ENCODE results near the gene GRIP2. TPM values are rescaled to one million over a fixed set of nuclear protein-coding genes. Genes with fewer than 3 reads are reported as not detected.

Gene GRIP2
- total and polyA plus RNA-seq, 9 of the 15 experiments (the other 6 are each of a cell fraction or from before 2014, with no cell fraction given): 0.01 TPM; not detected in 7

DNA sequence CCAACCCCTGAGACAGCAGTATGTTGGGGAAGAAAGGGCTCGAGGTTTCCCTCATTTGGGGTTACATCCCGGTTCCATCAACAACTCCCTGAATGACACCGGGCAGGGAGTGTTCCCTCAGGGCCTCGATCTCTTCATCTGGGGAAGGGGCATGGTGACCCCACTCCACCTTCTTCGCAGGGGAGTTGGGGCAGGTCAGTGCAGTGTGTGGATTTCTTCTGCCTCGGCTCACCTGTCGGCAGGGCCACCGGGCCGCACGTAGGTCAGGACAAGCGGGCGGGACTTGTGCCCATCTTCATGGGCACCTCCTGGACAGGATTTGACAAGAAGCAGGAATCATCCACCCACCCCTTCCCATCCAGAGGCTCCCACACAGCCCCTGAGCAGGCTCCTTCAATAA is 17.4 kb downstream of the GRIP2 start (continued):
- TF ChIP-seq GATAD2B (IDR thresholded peaks at IDR 0.05; ENCODE audit: borderline replicate concordance) (no peak), ZBTB1 (CRISPR knock-in tag; IDR thresholded peaks at IDR 0.05; ENCODE audit: borderline replicate concordance, low read depth) (no peak), NR3C1 (CRISPR knock-in tag; IDR thresholded peaks at IDR 0.05) (no peak), STAG1 (CRISPR knock-in tag; IDR thresholded peaks at IDR 0.05; ENCODE audit: borderline replicate concordance) (no peak), PHTF2 (CRISPR knock-in tag; IDR thresholded peaks at IDR 0.05) (no peak)
- TF ChIP-seq, protein P1, sequence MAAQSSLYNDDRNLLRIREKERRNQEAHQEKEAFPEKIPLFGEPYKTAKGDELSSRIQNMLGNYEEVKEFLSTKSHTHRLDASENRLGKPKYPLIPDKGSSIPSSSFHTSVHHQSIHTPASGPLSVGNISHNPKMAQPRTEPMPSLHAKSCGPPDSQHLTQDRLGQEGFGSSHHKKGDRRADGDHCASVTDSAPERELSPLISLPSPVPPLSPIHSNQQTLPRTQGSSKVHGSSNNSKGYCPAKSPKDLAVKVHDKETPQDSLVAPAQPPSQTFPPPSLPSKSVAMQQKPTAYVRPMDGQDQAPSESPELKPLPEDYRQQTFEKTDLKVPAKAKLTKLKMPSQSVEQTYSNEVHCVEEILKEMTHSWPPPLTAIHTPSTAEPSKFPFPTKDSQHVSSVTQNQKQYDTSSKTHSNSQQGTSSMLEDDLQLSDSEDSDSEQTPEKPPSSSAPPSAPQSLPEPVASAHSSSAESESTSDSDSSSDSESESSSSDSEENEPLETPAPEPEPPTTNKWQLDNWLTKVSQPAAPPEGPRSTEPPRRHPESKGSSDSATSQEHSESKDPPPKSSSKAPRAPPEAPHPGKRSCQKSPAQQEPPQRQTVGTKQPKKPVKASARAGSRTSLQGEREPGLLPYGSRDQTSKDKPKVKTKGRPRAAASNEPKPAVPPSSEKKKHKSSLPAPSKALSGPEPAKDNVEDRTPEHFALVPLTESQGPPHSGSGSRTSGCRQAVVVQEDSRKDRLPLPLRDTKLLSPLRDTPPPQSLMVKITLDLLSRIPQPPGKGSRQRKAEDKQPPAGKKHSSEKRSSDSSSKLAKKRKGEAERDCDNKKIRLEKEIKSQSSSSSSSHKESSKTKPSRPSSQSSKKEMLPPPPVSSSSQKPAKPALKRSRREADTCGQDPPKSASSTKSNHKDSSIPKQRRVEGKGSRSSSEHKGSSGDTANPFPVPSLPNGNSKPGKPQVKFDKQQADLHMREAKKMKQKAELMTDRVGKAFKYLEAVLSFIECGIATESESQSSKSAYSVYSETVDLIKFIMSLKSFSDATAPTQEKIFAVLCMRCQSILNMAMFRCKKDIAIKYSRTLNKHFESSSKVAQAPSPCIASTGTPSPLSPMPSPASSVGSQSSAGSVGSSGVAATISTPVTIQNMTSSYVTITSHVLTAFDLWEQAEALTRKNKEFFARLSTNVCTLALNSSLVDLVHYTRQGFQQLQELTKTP (IDR thresholded peaks at IDR 0.05; ENCODE audit: low read depth in 1 of 2, partially characterized antibody in 2 of 2): no peak
- TF ChIP-seq, protein P2, sequence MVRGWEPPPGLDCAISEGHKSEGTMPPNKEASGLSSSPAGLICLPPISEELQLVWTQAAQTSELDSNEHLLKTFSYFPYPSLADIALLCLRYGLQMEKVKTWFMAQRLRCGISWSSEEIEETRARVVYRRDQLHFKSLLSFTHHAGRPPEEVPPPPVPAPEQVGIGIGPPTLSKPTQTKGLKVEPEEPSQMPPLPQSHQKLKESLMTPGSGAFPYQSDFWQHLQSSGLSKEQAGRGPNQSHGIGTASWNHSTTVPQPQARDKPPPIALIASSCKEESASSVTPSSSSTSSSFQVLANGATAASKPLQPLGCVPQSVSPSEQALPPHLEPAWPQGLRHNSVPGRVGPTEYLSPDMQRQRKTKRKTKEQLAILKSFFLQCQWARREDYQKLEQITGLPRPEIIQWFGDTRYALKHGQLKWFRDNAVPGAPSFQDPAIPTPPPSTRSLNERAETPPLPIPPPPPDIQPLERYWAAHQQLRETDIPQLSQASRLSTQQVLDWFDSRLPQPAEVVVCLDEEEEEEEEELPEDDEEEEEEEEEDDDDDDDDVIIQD (CRISPR knock-in tag; IDR thresholded peaks at IDR 0.05): no peak
- TF ChIP-seq, protein P3, sequence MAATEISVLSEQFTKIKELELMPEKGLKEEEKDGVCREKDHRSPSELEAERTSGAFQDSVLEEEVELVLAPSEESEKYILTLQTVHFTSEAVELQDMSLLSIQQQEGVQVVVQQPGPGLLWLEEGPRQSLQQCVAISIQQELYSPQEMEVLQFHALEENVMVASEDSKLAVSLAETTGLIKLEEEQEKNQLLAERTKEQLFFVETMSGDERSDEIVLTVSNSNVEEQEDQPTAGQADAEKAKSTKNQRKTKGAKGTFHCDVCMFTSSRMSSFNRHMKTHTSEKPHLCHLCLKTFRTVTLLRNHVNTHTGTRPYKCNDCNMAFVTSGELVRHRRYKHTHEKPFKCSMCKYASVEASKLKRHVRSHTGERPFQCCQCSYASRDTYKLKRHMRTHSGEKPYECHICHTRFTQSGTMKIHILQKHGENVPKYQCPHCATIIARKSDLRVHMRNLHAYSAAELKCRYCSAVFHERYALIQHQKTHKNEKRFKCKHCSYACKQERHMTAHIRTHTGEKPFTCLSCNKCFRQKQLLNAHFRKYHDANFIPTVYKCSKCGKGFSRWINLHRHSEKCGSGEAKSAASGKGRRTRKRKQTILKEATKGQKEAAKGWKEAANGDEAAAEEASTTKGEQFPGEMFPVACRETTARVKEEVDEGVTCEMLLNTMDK (IDR thresholded peaks at IDR 0.05; ENCODE audit: borderline replicate concordance, insufficient read depth, low read depth, low read length, poor library complexity, severe bottlenecking): no peak
- TF ChIP-seq, protein P4, sequence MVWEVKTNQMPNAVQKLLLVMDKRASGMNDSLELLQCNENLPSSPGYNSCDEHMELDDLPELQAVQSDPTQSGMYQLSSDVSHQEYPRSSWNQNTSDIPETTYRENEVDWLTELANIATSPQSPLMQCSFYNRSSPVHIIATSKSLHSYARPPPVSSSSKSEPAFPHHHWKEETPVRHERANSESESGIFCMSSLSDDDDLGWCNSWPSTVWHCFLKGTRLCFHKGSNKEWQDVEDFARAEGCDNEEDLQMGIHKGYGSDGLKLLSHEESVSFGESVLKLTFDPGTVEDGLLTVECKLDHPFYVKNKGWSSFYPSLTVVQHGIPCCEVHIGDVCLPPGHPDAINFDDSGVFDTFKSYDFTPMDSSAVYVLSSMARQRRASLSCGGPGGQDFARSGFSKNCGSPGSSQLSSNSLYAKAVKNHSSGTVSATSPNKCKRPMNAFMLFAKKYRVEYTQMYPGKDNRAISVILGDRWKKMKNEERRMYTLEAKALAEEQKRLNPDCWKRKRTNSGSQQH (CRISPR knock-in tag; IDR thresholded peaks at IDR 0.05): no peak

Measured in K562 (cell line).